Measurements from ENCODE around the gene ANO8. TPM values are rescaled to one million over a fixed set of nuclear protein-coding genes. Genes with fewer than 3 reads are reported as not detected.
A peak's percentile ranks its signal among the peaks of the same experiment; 100 is the strongest.

Gene ANO8
- total and polyA plus RNA-seq, 7 donors, result 0.46 to 10.5 (median 2.5) TPM

GRCh38 chr19:17359905-17360800 is 25.5 kb upstream of the ANO8 start:
- 71 to 85% methylated on average over 6 of the region's 6 CpGs for WGBS, 2 donors
- intact Hi-C loops (cut with DNase I), result no loop called here
- DNase-seq, result no peak
- no peak overlapping the region for H3K27ac ChIP-seq
- no peak overlapping the region for H3K4me3 ChIP-seq
- no peaks in the 10 kb centered on the region for H3K9me3 ChIP-seq
- H3K27me3 ChIP-seq, result no peaks in the 10 kb centered on the region
- H3K4me1 ChIP-seq, result no peaks in the 10 kb centered on the region
- TF ChIP-seq POLR2A (IDR thresholded peaks at IDR 0.05), result no peak
- TF ChIP-seq, protein P1, sequence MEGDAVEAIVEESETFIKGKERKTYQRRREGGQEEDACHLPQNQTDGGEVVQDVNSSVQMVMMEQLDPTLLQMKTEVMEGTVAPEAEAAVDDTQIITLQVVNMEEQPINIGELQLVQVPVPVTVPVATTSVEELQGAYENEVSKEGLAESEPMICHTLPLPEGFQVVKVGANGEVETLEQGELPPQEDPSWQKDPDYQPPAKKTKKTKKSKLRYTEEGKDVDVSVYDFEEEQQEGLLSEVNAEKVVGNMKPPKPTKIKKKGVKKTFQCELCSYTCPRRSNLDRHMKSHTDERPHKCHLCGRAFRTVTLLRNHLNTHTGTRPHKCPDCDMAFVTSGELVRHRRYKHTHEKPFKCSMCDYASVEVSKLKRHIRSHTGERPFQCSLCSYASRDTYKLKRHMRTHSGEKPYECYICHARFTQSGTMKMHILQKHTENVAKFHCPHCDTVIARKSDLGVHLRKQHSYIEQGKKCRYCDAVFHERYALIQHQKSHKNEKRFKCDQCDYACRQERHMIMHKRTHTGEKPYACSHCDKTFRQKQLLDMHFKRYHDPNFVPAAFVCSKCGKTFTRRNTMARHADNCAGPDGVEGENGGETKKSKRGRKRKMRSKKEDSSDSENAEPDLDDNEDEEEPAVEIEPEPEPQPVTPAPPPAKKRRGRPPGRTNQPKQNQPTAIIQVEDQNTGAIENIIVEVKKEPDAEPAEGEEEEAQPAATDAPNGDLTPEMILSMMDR (IDR thresholded peaks at IDR 0.05), result no peak
- no peak for TF ChIP-seq EP300 (IDR thresholded peaks at IDR 0.05)
- no peak for TF ChIP-seq POLR2AphosphoS5 (IDR thresholded peaks at IDR 0.05)
- no peaks in the 10 kb centered on the region for H3K36me3 ChIP-seq

- H3K4me3 ChIP-seq, result no peak overlapping the region
- intact Hi-C loops (cut with DNase I), result no loop called here
- DNase-seq, result no peak
- no peak overlapping the region for H3K27ac ChIP-seq
- no peaks in the 10 kb centered on the region for H3K9me3 ChIP-seq
- WGBS, 2 donors, result 79 to 85% methylated on average over 7 of the region's 7 CpGs
- TF ChIP-seq POLR2A (IDR thresholded peaks at IDR 0.05) (no peak), EP300 (IDR thresholded peaks at IDR 0.05) (peak in 1 of 4 donors; percentile 18), POLR2AphosphoS5 (IDR thresholded peaks at IDR 0.05) (peak in 2 of 4 donors; percentile 21 to 24)
- no peaks in the 10 kb centered on the region for H3K27me3 ChIP-seq
- no peaks in the 10 kb centered on the region for H3K36me3 ChIP-seq
- H3K4me1 ChIP-seq, result no peaks in the 10 kb centered on the region
These were observed 23.7 kb upstream of the ANO8 start for GRCh38 chr19:17358395-17358794.

GRCh38 chr19:17357724-17358123 is 23.1 kb upstream of the ANO8 start:
- no peaks in the 10 kb centered on the region for H3K4me1 ChIP-seq
- H3K4me3 ChIP-seq, result no peak overlapping the region
- no peak for DNase-seq
- peak overlapping the region in 3 of 4 donors; percentile 10 to 27 (median 20) for H3K27ac ChIP-seq
- H3K27me3 ChIP-seq, result peaks cover 0 to 4% (median 0%) of the 10 kb centered on the region in 3 donors
- intact Hi-C loops (cut with DNase I), result no loop called here
- no peaks in the 10 kb centered on the region for H3K9me3 ChIP-seq
- no peak for TF ChIP-seq EP300 (IDR thresholded peaks at IDR 0.05)
- no peak for TF ChIP-seq POLR2A (IDR thresholded peaks at IDR 0.05)
- peak in 1 of 4 donors; percentile 23 for TF ChIP-seq POLR2AphosphoS5 (IDR thresholded peaks at IDR 0.05)
- TF ChIP-seq, protein P1 (IDR thresholded peaks at IDR 0.05), result no peak
- no peaks in the 10 kb centered on the region for H3K36me3 ChIP-seq
- WGBS, 2 donors, result 32 to 69% methylated on average over 11 of the region's 11 CpGs

- no peaks in the 10 kb centered on the region for H3K36me3 ChIP-seq
- no peaks in the 10 kb centered on the region for H3K9me3 ChIP-seq
- intact Hi-C loops (cut with DNase I), result no loop called here
- peak overlapping the region in 2 of 4 donors; percentile 10 to 20 for H3K27ac ChIP-seq
- H3K4me3 ChIP-seq, result no peak overlapping the region
- 88% methylated on average over 7 of the region's 7 CpGs for WGBS, 2 donors
- no peaks in the 10 kb centered on the region for H3K4me1 ChIP-seq
- DNase-seq, result no peak
- TF ChIP-seq EP300 (IDR thresholded peaks at IDR 0.05), result no peak
- TF ChIP-seq, protein P1 (IDR thresholded peaks at IDR 0.05), result no peak
- no peak for TF ChIP-seq POLR2AphosphoS5 (IDR thresholded peaks at IDR 0.05)
- TF ChIP-seq POLR2A (IDR thresholded peaks at IDR 0.05), result no peak
- H3K27me3 ChIP-seq, result peaks cover 0 to 4% (median 0%) of the 10 kb centered on the region in 3 donors
These were observed 22.5 kb upstream of the ANO8 start for GRCh38 chr19:17357078-17357666.

DNA sequence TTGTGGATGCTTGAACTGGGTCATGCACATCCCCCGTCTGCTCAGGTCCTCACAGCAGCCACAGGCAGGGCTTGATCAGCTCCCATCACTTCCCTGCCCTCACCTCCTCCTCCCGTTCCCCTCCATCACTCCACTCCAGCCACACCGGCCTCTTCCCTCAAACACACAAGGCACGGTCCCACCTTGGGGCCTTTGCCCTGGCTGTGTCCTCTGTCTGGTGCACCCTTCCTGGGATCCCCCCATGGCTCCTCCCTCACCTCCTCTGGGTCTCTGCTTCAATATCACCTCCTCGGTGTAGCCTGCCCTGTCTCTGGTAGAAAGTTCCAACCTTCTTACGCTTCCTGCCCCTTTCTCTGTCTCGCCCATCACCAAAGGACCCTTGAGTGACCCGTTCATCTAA is 18.7 kb upstream of the ANO8 start:
- Histone ChIP-seq H3K4me1 (peaks cover 0 to 9% (median 2%) of the 10 kb centered on the region in 4 donors), H3K9me3 (no peaks in the 10 kb centered on the region), H3K27ac (peak overlapping the region in 1 of 4 donors; percentile 20), H3K4me3 (no peak overlapping the region), H3K27me3 (peaks cover 0 to 24% (median 4%) of the 10 kb centered on the region in 3 donors), H3K36me3 (no peaks in the 10 kb centered on the region)
- TF ChIP-seq, protein P1 (IDR thresholded peaks at IDR 0.05), result no peak
- TF ChIP-seq POLR2AphosphoS5 (IDR thresholded peaks at IDR 0.05), result no peak
- no peak for TF ChIP-seq POLR2A (IDR thresholded peaks at IDR 0.05)
- no peak for TF ChIP-seq EP300 (IDR thresholded peaks at IDR 0.05)
- WGBS, 2 donors, result 73 to 84% methylated on average over 8 of the region's 8 CpGs
- intact Hi-C loops (cut with DNase I), result no loop called here
- DNase-seq, result no peak
